T-helper 1 cell (primary cell): ENCODE results near the gene PTPRE.

ENCODE experiments used
- DNase-seq, 5 donors: peaks; one replicate each; pipeline ENCODE4 v3.0.0-alpha.2; 2012 to 2020

Gene PTPRE

DNA sequence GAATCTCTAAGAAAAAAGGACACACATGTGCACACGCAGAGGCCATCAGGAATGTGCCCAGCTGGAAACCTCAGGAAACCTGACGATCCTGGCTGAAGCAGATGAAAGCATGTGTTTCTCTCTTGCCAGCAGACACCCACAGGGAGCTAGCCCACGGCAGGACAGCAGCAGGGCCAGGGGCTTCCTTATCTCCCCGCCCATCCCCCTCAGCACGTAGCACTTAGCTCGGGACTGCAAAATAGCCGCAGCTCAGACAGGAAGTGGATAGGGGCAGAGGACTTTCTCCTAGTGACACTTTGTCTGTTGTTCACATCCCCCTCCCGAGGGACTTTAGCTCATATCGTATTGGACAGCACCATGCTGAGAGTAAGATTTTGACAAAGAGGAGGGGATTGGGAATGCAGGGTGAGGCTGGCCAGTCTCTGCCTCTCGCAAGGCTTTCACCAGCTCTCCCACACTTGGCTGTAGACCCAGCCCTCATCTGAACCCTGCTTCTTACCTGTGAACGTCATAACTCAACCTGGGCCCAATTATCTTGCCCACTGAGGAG lies 155.5 kb downstream of the PTPRE start:
- peak in 1 of 5 donors; percentile 45 for DNase-seq

DNA sequence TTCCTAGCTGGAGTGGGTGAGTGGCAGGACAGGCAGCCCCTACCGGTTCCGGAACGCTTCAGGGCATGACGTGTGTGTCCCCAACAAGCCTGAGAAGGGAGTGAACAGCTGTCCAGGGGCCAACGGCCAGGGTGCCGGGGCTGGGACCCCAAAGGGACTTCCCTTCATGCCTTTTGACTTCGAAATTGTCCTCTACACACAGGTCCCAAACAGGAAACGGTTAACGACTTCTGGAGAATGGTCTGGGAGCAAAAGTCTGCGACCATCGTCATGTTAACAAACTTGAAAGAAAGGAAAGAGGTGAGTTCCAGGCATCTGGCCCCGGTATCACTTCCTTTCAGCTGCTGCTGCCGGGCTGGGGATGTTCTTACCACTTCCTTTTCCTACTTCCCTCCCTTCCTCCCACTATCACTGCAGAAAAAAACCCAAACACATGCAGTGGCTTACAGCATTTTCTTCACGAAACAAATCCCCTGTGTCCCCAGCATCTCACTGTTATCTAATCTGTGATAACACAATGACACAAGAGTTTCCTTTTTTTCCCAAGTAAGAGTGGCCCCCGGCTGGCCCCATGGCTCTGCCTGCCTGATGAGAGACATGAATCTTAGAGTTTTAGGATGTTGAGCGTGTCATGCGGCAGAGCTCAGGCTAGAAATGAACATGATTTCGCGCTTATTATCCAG lies 156.1 kb downstream of the PTPRE start:
- DNase-seq = peak in 4 of 5 donors; percentile 33 to 83 (median 42)

DNA sequence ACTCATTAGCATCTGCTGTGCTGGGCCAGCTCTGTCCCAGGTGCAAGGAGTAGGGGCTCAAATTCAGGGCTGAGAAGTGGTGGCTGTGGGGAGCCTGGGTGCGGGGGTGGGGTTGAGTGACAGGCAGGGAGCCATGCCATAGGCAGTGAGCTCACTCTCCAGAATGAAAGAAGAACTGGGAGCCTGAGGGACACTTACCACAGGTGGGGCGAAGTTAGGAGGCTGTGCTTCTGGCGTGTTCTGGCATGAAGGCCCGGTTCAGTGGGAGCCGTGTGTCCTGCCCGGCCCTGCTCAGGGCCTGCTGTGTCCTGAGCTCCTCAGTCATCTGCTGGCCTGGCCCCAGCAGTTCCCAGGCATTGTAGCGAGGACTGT lies 156.8 kb downstream of the PTPRE start:
- DNase-seq = no peak

DNA sequence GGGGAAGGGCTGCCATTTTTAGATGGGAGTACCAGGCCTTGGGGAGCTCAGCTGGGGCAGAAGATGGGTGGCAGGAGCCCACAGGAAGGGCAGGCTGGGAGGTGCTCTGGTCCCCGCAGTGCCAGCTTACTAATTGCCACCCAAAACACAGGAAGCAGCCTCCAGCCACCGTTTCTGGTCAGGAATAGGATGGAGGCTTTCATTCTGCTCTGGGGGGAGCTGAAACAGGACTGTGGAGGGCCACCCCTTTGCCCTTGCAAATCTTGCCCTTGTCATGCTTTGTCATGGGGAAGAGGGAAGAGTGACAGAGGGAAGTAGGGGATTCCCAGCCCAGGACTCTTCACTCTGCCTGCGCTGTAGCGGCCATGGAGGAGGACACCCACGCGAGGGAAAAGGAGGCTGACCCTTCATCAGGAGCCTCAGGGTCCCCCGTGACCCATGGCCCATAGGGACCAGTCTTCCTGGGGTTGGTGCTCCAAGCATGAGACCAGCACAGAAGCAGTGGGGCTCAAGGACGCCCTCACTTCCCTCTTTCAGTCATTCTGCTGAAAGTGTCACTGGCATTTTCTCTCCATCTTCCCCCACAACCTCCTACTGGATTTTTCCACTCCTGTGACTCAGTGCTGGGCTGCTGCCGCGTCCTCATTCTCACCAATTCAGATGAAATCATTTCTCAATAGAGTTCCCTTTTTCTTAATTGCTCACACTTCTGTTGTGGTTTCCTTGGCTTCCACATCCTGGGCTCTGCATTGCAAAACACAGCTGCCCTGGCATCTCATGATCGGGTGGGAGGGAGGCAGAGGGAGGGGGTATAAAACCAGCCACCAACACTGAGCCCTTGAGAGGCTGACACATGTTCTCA lies 157.4 kb downstream of the PTPRE start:
- peak in 4 of 5 donors; percentile 42 to 86 (median 49) for DNase-seq

DNA sequence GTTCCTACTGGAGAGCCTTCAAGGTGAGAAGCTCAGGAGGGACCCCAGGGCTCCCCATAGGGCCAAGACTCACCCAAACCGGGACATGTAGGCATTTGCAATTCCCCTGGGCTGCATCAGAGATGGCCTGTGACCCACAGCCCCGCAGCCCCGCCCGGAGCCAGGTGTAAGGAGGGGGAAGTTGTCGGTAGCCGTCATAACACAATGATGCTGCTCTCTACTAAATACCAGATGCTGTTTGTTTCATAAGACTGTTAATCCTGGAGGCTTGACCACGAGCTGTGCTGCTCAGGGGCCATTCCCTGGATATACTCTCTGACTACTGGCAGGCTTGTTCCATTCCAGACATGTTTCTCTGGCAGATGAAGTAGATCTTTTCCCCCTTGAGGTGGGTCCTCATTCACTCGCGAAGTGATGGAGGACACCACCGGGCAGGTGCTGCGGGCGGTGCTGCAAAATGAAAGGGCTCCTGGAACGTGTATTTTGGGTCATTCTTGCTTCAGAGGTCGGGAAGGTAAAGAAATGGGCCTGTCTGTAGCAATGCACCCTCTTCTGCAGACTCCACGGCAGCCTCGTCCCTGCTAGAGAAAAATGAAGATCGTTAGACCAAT lies 158.2 kb downstream of the PTPRE start:
- DNase-seq = no peak

DNA sequence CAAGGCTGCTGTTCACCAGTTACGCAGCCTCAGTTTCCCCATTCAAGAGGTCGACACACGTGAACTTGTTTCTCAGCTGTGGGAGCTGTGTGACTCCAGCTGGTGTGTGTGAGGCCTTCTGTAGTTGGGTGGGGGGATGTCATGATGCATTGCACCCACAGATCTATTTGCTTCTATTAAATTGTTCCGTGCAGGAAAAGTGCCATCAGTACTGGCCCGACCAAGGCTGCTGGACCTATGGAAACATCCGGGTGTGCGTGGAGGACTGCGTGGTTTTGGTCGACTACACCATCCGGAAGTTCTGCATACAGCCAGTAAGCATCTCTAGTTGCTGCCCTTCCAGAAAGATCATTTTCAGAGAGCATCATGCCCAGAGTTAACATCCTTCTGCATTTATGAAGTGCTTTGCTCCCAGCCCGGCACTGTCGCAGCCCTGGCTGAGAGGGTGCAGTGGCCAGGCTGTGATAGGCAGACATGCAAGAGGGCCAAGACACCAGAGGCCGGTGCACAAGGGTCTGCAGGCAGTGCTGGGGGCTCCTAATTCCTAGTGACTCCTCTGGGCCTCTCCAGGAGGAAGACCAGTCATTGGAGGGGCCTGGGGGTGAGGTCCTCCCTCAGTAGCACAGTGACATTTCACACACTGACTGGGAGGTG lies 159.1 kb downstream of the PTPRE start:
- DNase-seq = no peak

DNA sequence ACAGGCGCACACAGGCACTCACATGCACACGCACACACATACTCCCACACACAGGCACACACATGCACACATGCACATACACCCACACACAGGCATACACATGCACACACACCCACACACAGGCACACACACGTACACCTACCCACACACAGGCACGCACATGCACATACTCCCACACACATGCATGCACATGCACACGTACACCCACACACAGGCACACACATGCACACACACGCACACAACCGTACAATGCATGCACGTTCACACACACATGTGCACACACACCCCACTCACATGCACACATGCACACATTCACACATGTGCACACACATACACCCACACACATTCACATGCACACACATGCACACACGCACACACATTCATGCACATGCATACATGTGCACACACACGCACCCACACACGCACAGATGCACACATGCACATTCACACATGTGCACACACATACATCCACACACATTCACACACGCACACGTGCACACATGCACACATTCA lies 160.0 kb downstream of the PTPRE start:
- DNase-seq = no peak

DNA sequence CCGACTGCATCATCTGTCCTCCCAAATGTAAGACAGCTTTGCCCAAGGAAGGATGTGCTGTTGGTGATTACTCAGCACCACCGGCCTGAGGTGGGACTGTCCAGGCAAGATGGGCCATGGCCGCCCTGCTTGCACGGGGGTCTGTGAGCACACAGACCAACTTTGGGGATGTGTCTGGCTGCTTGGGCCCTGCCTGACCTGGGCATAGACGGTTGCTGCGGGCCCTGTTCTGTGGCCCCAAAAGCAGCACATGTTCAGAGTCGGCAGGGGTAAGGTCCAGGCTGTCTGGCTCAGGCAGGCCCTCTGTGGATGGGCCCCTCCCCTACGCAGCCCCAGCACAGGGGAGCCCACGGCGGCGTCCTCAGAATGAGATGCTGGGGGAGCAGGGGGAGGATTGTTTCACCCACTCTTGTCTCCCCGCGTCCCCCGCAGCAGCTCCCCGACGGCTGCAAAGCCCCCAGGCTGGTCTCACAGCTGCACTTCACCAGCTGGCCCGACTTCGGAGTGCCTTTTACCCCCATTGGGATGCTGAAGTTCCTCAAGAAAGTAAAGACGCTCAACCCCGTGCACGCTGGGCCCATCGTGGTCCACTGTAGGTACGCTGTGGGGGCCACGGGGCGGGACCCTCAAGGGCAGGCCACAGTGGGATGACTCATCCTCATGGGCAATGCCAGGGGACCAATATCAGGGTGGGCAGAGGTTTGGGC lies 160.9 kb downstream of the PTPRE start:
- no peak for DNase-seq

DNA sequence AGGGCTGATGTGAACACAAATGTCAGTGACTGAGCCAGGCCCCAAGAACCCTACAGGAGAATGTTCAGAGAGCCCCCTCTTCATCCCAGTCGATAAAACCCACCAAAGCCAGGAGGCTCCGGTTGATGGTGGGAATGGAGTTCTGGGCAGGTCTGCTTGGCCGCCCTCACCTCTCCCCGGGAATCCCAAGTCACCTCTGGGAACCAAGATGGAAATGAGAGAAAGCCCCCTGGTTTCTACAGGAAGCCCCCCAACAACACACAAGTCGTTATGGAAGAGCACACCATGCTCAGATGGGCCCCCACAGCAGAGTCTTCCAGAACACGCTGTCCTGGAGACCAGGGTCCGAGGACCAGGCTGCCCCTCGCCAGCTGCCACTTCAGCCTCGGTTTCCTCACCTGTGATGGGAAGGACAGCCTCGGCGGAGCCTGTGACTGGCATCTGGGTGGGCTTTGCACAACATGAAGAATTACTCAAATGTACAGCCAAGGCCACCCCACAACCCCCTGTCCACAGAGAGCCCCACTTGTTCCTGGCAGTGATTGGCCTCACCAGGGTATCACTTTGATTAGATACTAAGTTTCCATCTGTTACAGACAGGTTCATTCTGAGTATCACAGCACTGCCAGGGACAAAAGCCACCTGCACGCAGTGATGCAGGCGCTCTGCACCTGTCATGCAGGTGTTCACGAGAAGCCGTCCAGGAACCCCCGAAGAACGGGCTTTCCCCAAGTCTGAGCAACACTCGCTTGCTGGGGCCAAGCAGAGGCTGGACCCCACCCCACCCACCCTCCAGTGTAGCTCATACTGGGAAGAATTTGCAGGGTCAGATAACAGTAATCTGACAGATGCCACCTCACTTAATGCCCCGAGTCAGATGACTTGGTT lies 161.7 kb downstream of the PTPRE start:
- DNase-seq = no peak

DNA sequence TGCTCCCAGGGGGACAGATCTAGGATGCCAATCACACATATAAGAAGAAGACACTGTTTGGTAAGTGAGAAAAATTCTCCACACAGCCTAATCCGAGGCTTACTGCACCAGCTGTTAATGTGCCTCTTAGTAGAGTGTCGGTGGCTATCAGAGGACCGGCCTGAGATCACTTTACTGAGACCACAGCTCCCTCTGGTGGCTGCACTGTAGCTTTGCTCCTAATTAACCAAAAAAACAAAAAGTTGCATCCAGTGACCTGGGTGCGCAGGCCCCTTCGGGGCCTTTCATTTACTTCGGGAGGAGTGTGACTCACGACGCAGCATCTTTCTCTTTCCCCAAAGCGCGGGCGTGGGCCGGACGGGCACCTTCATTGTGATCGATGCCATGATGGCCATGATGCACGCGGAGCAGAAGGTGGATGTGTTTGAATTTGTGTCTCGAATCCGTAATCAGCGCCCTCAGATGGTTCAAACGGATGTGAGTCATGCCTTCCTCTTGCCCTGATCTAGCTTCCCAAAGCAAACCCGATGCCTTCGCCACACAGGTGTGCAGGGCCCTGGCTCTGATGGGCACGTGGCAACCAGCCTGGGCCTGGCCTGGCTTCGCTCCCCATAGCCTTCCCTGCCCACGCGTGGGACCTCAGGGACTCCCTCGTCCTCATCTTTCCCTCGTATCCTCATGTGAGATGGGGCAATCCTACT lies 162.6 kb downstream of the PTPRE start:
- peak; percentile 63 to 82 (median 76) for DNase-seq

DNA sequence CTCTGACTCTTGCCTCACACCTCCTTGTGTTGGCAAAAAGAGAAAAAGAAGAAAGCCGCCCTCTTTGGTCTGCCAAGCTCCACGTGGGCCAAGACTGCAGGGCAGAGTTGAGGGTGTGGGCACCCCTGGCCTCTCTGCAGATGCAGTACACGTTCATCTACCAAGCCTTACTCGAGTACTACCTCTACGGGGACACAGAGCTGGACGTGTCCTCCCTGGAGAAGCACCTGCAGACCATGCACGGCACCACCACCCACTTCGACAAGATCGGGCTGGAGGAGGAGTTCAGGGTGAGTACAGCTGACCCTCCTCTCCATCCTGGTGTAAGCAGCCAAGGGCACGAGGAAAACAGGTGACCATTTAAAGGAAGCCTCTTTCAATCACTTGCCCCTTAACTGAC lies 163.3 kb downstream of the PTPRE start:
- no peak for DNase-seq

DNA sequence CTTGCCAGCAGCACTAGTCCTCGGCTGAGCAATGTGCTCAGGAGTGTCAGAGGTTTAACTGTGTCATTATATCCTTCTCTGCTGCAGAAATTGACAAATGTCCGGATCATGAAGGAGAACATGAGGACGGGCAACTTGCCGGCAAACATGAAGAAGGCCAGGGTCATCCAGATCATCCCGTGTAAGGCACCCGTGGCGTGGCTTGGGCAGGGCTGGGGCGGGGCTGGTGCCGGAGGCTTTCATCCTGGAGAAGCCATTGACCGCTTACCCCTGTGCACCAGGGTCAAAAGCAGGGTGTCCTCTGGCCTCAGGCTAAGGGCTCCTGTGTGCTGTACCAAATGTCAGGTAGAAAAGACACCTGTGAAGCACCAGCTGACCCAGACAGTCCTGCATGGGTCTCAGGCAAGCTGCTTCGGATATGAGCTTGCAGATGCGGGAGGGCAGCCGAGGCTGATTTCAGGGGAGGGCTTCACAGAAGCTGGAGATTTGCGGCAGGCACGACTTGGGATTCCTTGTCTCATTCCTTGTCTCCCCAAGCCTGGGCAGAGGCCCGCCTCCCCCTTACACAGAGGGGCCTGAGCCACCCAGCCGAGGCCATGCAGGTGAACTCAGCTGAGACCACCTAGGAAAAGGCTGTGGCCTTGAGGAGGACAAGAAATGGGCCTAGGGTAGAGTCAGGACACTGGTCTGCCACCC lies 164.0 kb downstream of the PTPRE start:
- no peak for DNase-seq

DNA sequence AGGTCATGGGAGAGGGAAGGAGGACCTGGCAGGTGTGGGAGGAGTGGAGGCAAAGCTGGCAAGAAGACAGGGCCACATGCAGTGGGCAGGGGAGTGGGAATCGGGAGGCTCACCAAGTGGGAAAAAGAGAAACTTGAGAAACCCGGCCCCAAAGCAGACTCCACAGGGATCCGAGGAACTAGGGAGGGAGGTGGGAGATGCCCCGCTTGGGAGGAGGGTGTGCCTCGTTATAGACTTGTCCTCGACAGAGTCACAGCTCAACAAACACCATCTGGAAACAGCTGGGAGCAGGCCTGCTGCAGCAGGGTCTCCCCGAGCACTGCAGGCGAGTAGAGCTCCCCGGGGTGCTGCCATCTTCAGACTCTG lies 164.5 kb downstream of the PTPRE start:
- no peak for DNase-seq

DNA sequence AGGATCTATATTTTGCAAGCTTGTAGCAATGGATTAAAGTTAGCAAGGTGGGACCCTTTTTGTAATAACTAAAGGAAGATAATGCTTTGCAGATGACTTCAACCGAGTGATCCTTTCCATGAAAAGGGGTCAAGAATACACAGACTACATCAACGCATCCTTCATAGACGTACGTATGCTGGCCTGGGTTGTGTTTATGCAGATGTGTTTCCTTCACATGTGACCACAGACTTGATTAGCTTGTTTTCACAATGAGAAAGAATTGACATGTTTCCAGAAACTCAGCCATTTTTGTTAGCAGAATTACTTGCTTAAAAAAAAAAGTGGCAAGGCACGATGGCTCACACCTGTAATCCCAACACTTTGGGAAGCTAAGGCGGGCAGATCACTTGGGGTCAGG lies 165.1 kb downstream of the PTPRE start:
- no peak for DNase-seq

DNA sequence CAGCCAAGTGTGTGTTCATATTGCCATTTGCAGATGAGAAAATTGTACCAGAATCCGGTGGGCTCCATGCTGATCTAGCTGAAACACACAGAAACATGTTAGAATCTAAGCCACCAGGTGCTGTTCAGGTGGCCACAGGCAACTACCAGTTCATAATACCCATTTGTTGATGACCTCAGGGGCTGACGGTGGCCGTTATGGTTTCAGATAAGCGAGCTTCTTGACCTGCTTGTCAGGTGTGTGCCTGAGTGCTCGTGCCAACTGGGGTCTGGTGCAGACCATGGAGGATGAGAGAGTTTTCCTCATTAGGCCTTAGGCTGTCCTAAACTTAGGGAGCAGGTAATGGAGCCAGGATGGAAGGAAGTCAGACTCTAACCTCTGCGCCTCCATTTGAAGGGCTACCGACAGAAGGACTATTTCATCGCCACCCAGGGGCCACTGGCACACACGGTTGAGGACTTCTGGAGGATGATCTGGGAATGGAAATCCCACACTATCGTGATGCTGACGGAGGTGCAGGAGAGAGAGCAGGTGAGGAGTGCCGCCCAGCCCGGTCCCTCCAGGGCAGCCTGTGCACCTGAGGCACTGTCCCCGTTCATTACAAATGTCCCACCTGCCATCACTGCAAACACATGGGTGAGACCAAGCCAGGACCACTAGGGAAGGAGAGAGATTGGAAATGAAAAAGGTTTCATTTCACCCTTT lies 166.2 kb downstream of the PTPRE start:
- DNase-seq = no peak

DNA sequence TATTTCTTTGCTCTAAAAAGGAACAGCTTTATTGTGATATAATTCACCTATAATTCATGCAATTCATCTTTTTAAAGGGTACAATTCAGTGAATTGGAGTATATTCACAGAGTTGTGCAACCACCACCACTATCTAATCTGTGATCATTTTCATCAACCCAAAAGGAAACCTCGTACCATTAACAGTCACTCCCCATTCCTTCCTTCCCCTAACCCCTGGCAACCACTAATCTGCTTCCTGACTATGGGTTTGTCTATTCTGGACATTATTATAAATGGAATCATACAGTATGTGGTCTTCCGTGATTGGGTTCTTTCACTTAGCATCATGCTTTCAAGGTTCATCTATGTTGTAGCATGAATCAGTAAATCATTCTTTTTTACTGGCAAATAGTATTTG lies 167.0 kb downstream of the PTPRE start:
- DNase-seq = no peak

DNA sequence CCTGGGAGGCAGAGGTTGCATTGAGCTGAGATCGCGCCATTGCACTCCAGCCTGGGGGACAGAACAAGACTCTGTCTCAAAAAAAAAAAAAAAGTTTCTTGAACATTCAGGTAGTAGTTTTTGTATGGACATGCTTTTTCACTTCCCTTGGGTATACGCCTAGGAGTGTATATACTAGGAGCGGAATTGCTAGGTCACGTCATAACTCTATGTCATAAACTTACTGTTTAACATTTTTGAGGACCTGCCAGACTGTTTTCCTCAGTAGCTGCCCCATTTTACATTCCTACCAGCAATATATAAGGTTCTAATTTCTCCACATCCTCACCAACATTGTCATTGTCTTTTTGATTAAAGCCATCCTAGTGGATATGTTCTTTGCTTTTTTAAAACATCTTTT lies 167.7 kb downstream of the PTPRE start:
- no peak for DNase-seq

DNA sequence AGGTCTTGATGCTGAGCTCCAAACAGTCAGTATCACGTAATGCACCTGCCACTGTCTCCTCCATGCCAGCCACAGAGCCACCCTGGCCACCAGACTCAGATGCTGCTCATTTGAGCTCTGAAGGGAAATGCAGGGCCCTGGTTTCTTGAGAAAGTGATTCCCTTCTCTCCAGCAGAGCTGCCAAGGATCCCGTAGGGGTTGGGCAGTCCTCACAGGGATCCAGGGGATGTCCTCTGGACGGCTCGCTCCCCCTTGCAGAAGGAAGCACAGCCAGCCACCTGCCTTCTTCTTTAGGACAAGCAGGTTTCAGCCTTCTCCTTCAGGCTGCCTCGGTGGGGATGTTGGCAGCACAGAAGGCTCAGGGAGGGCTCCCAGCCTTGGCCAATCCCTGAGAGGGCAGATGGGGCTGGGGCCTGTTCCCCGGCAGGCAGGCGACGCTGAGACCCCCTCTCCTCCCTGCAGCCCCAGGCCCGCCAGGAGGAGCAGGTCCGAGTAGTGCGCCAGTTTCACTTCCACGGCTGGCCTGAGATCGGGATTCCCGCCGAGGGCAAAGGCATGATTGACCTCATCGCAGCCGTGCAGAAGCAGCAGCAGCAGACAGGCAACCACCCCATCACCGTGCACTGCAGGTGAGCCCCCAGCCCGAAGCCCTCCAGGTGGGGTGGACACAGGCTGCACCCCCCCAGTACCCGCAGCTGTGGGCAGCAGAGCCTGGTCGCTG lies 170.4 kb downstream of the PTPRE start:
- DNase-seq = no peak
